Vein endothelial cell (primary cell): ENCODE measurements around the gene USP17L18. TPM values are rescaled to one million over a fixed set of nuclear protein-coding genes. Genes with fewer than 3 reads are reported as not detected.

Experiments
- total RNA-seq: library from RNA; depleted of rRNA; stranded (reverse); fragments of >200 nt; gene quantifications from 2 replicates; pipeline ENCODE4 v1.2.3, GENCODE V29; 2012

The USP17L18 gene
- not detected in 2 replicates for total RNA-seq

GRCh38 chr4:9247953-9248680 lies at the start of gene USP17L18:
USP17L18 (plus strand) TSS chr4:9248630; CDS start chr4:9248630, 0 bp downstream.

GRCh38 chr4:9210357-9210756 lies 38.1 kb upstream of the USP17L18 start, which contains the start of gene USP17L10:
USP17L10 (plus strand) TSS chr4:9210657; CDS start chr4:9210657, 0 bp downstream.

GRCh38 chr4:9215105-9215504 lies 33.3 kb upstream of the USP17L18 start, which contains the start of gene USP17L11:
USP17L11 (plus strand) TSS chr4:9215405; CDS start chr4:9215405, 0 bp downstream.

GRCh38 chr4:9219852-9220251 lies 28.6 kb upstream of the USP17L18 start, which contains the start of gene USP17L12:
USP17L12 (plus strand) TSS chr4:9220152; CDS start chr4:9220152, 0 bp downstream.

GRCh38 chr4:9224596-9224995 lies 23.8 kb upstream of the USP17L18 start, which contains the start of gene USP17L13:
USP17L13 (plus strand) TSS chr4:9224896; CDS start chr4:9224896, 0 bp downstream.

GRCh38 chr4:9234085-9234484 lies 14.3 kb upstream of the USP17L18 start, which contains the start of gene USP17L15:
USP17L15 (plus strand) TSS chr4:9234385; CDS start chr4:9234385, 0 bp downstream.

GRCh38 chr4:9243579-9243978 lies 4.9 kb upstream of the USP17L18 start, which contains the start of gene USP17L17:
USP17L17 (plus strand) TSS chr4:9243879; CDS start chr4:9243879, 0 bp downstream.

GRCh38 chr4:9253078-9253477 lies 4.6 kb downstream of the USP17L18 start, which contains the start of gene USP17L19:
USP17L19 (plus strand) TSS chr4:9253378; CDS start chr4:9253378, 0 bp downstream.

GRCh38 chr4:9257824-9258223 lies 9.4 kb downstream of the USP17L18 start, which contains the start of gene USP17L20:
USP17L20 (plus strand) TSS chr4:9258124; CDS start chr4:9258124, 0 bp downstream.

GRCh38 chr4:9262572-9262971 lies 14.1 kb downstream of the USP17L18 start, which contains the start of gene USP17L21:
USP17L21 (plus strand) TSS chr4:9262872; CDS start chr4:9262872, 0 bp downstream.

GRCh38 chr4:9267319-9267718 lies 18.9 kb downstream of the USP17L18 start, which contains the start of gene USP17L22:
USP17L22 (plus strand) TSS chr4:9267619; CDS start chr4:9267619, 0 bp downstream.

Other genes with a start within 250 kb of the USP17L18 start
- gene FAM90A26, start 78.2 kb upstream of the USP17L18 start, total RNA-seq: not detected in 2 replicates
- not detected in 2 replicates for gene USP17L10, start 38.0 kb upstream of the USP17L18 start, total RNA-seq
- not detected in 2 replicates for gene USP17L11, start 33.2 kb upstream of the USP17L18 start, total RNA-seq
- gene USP17L12, start 28.5 kb upstream of the USP17L18 start, total RNA-seq: not detected in 2 replicates
- not detected in 2 replicates for gene USP17L13, start 23.7 kb upstream of the USP17L18 start, total RNA-seq
- gene USP17L15, start 14.2 kb upstream of the USP17L18 start, total RNA-seq: not detected in 2 replicates
- gene USP17L17, start 4.8 kb upstream of the USP17L18 start, total RNA-seq: not detected in 2 replicates
- not detected in 2 replicates for gene USP17L19, start 4.7 kb downstream of the USP17L18 start, total RNA-seq
- gene USP17L20, start 9.5 kb downstream of the USP17L18 start, total RNA-seq: not detected in 2 replicates
- gene USP17L21, start 14.2 kb downstream of the USP17L18 start, total RNA-seq: not detected in 2 replicates
- gene USP17L22, start 19.0 kb downstream of the USP17L18 start, total RNA-seq: not detected in 2 replicates
- not detected in 2 replicates for gene USP17L24, start 76.5 kb downstream of the USP17L18 start, total RNA-seq
- gene USP17L25, start 81.3 kb downstream of the USP17L18 start, total RNA-seq: not detected in 2 replicates
- gene USP17L26, start 86.0 kb downstream of the USP17L18 start, total RNA-seq: not detected in 2 replicates
- gene USP17L5, start 90.8 kb downstream of the USP17L18 start, total RNA-seq: not detected in 2 replicates
- gene USP17L27, start 95.5 kb downstream of the USP17L18 start, total RNA-seq: not detected in 2 replicates
- not detected in 2 replicates for gene USP17L28, start 100.3 kb downstream of the USP17L18 start, total RNA-seq
- gene USP17L29, start 105.0 kb downstream of the USP17L18 start, total RNA-seq: not detected in 2 replicates
- gene USP17L30, start 114.5 kb downstream of the USP17L18 start, total RNA-seq: not detected in 2 replicates
- gene DEFB131A, start 195.8 kb downstream of the USP17L18 start, total RNA-seq: not detected in 2 replicates